Measurements from ENCODE around the gene ABCC3.

DNA sequence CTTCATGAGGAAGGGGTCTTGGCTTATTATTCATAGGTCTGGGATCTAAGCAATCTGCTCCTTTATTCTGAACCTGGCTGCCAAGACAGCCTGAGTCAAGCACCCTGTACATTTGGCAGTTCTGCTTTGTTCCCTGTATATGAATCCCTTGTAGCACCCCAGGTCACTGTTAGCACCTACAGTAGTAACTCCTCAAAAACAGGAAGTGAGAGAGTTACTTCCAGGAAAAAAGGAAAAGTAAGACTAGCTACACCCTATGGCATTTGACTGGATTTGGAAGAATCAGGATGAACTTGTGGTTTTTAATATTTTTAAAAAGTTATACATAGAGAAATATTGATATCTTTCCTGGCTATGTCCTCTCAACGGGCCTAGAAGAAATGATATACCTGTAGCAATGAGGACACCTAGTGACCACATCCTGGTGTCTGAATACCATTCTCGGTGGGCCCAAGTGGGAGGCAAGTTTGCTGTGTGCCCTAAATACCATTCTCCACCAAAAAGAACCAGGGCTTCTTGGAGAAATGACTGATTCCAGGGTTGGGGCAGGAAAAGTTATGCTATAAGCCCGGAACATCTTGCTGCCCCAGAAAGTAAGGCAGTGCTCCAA lies 63.1 kb downstream of the ABCC3 start:
- TF ChIP-seq POLR2A (IDR thresholded peaks at IDR 0.05; ENCODE audit: borderline replicate concordance, extremely low read depth, insufficient read depth, insufficient read length) (no peak), ZNF274 (IDR thresholded peaks at IDR 0.05; ENCODE audit: low read depth, low read length) (no peak), EGR1 (IDR thresholded peaks at IDR 0.05; ENCODE audit: low read depth) (no peak), TCF7L2 (IDR thresholded peaks at IDR 0.05; ENCODE audit: borderline replicate concordance, extremely low read depth, insufficient read depth, insufficient read length) (no peak), EZH2 (IDR thresholded peaks at IDR 0.05) (no peak), SP1 (IDR thresholded peaks at IDR 0.05; ENCODE audit: low read depth) (no peak), SRF (IDR thresholded peaks at IDR 0.05; ENCODE audit: low read depth) (no peak), RAD21 (IDR thresholded peaks at IDR 0.05; ENCODE audit: low read depth) (peak; percentile 69), SIN3A (IDR thresholded peaks at IDR 0.05; ENCODE audit: low read depth) (no peak), POLR2AphosphoS5 (IDR thresholded peaks at IDR 0.05; ENCODE audit: low read depth, low read length) (no peak), EZH2phosphoT487 (IDR thresholded peaks at IDR 0.05; ENCODE audit: borderline replicate concordance) (no peak)
- TF ChIP-seq, protein P1, sequence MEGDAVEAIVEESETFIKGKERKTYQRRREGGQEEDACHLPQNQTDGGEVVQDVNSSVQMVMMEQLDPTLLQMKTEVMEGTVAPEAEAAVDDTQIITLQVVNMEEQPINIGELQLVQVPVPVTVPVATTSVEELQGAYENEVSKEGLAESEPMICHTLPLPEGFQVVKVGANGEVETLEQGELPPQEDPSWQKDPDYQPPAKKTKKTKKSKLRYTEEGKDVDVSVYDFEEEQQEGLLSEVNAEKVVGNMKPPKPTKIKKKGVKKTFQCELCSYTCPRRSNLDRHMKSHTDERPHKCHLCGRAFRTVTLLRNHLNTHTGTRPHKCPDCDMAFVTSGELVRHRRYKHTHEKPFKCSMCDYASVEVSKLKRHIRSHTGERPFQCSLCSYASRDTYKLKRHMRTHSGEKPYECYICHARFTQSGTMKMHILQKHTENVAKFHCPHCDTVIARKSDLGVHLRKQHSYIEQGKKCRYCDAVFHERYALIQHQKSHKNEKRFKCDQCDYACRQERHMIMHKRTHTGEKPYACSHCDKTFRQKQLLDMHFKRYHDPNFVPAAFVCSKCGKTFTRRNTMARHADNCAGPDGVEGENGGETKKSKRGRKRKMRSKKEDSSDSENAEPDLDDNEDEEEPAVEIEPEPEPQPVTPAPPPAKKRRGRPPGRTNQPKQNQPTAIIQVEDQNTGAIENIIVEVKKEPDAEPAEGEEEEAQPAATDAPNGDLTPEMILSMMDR (IDR thresholded peaks at IDR 0.05 in 2 of 3, conservative IDR thresholded peaks at IDR 0.05 in 1 of 3; ENCODE audit: borderline replicate concordance in 1 of 3, insufficient read depth in 1 of 3, low read depth in 2 of 3, low read length in 2 of 3): peak in 2 of 3 experiments; percentile 43 to 56; a peak in 2 of 6 replicates
- TF ChIP-seq, protein P2, sequence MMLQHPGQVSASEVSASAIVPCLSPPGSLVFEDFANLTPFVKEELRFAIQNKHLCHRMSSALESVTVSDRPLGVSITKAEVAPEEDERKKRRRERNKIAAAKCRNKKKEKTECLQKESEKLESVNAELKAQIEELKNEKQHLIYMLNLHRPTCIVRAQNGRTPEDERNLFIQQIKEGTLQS (IDR thresholded peaks at IDR 0.05): no peak
